Duodenal mucosa (tissue), 2 donors: ENCODE data around the gene LRCH1.

Experiments
- H3K27ac ChIP-seq: one replicate; pipeline ENCODE4 v1.7.0; 2013; ENCODE audit warnings: low read depth, low read length
- H3K27me3 ChIP-seq, 2 donors: one replicate each; pipeline ENCODE4 v1.7.0; 2013; ENCODE audit warnings: low read length in 2 of 2, control low read depth in 1 of 2; ENCODE audit not compliant: insufficient read depth in 2 of 2, control insufficient read depth in 1 of 2
- H3K36me3 ChIP-seq, 2 donors: one replicate each; pipeline ENCODE4 v1.7.0; 2013; ENCODE audit warnings: low read length in 2 of 2, control low read depth in 1 of 2; ENCODE audit not compliant: insufficient read depth in 2 of 2, control insufficient read depth in 1 of 2
- H3K4me1 ChIP-seq, 2 donors: one replicate each; pipeline ENCODE4 v1.7.0; 2013; ENCODE audit warnings: low read length in 2 of 2, control low read depth in 1 of 2; ENCODE audit not compliant: insufficient read depth in 2 of 2, control insufficient read depth in 1 of 2
- H3K4me3 ChIP-seq, 2 donors: one replicate each; pipeline ENCODE4 v1.7.0; 2013; ENCODE audit warnings: low read length in 2 of 2, low read depth in 1 of 2
- H3K9ac ChIP-seq, 2 donors: one replicate each; pipeline ENCODE4 v1.7.0; 2013; ENCODE audit warnings: low read length in 2 of 2, low read depth in 1 of 2
- H3K9me3 ChIP-seq, 2 donors: one replicate each; pipeline ENCODE4 v1.7.0; 2013; ENCODE audit warnings: low read length in 2 of 2, control low read depth in 1 of 2; ENCODE audit not compliant: control insufficient read depth in 1 of 2

LRCH1 gene

GRCh38 chr13:46531953-46532352 is 21.0 kb upstream of the LRCH1 start:
- H3K4me3 ChIP-seq, result no peak overlapping the region
- H3K27me3 ChIP-seq, result no peaks in the 10 kb centered on the region
- H3K36me3 ChIP-seq, result no peaks in the 10 kb centered on the region
- H3K4me1 ChIP-seq, result peaks cover 0 to 5% of the 10 kb centered on the region in 2 donors
- H3K9me3 ChIP-seq, result no peaks in the 10 kb centered on the region
- H3K27ac ChIP-seq, result no peak overlapping the region
- H3K9ac ChIP-seq, result no peak overlapping the region

- Histone ChIP-seq H3K4me3 (no peak overlapping the region), H3K4me1 (peaks cover 0 to 5% of the 10 kb centered on the region in 2 donors), H3K9me3 (no peaks in the 10 kb centered on the region), H3K9ac (no peak overlapping the region), H3K27ac (no peak overlapping the region), H3K36me3 (no peaks in the 10 kb centered on the region), H3K27me3 (no peaks in the 10 kb centered on the region)
Observed at GRCh38 chr13:46535002-46535401, 18.0 kb upstream of the LRCH1 start.

GRCh38 chr13:46535825-46536224 is 17.1 kb upstream of the LRCH1 start:
- no peaks in the 10 kb centered on the region for H3K36me3 ChIP-seq
- no peak overlapping the region for H3K9ac ChIP-seq
- no peak overlapping the region for H3K27ac ChIP-seq
- H3K9me3 ChIP-seq, result no peaks in the 10 kb centered on the region
- peaks cover 0 to 5% of the 10 kb centered on the region in 2 donors for H3K4me1 ChIP-seq
- no peak overlapping the region for H3K4me3 ChIP-seq
- H3K27me3 ChIP-seq, result no peaks in the 10 kb centered on the region

GRCh38 chr13:46536341-46536740 is 16.6 kb upstream of the LRCH1 start:
- Histone ChIP-seq H3K36me3 (no peaks in the 10 kb centered on the region), H3K4me3 (no peak overlapping the region), H3K27me3 (no peaks in the 10 kb centered on the region), H3K9ac (no peak overlapping the region), H3K4me1 (peaks cover 0 to 1% of the 10 kb centered on the region in 2 donors), H3K9me3 (no peaks in the 10 kb centered on the region), H3K27ac (no peak overlapping the region)

GRCh38 chr13:46539231-46539630 is 13.7 kb upstream of the LRCH1 start:
- Histone ChIP-seq H3K9ac (no peak overlapping the region), H3K27me3 (no peaks in the 10 kb centered on the region), H3K36me3 (no peaks in the 10 kb centered on the region), H3K4me1 (no peaks in the 10 kb centered on the region), H3K4me3 (no peak overlapping the region), H3K9me3 (no peaks in the 10 kb centered on the region), H3K27ac (no peak overlapping the region)

GRCh38 chr13:46541210-46541609 is 11.8 kb upstream of the LRCH1 start:
- no peaks in the 10 kb centered on the region for H3K36me3 ChIP-seq
- no peak overlapping the region for H3K9ac ChIP-seq
- no peaks in the 10 kb centered on the region for H3K9me3 ChIP-seq
- H3K4me3 ChIP-seq, result no peak overlapping the region
- H3K27me3 ChIP-seq, result no peaks in the 10 kb centered on the region
- no peak overlapping the region for H3K27ac ChIP-seq
- no peaks in the 10 kb centered on the region for H3K4me1 ChIP-seq

GRCh38 chr13:46542833-46543232 is 10.1 kb upstream of the LRCH1 start:
- Histone ChIP-seq H3K9me3 (no peaks in the 10 kb centered on the region), H3K9ac (no peak overlapping the region), H3K4me1 (no peaks in the 10 kb centered on the region), H3K36me3 (no peaks in the 10 kb centered on the region), H3K27me3 (no peaks in the 10 kb centered on the region), H3K4me3 (no peak overlapping the region), H3K27ac (no peak overlapping the region)

GRCh38 chr13:46543287-46543686 is 9.7 kb upstream of the LRCH1 start:
- Histone ChIP-seq H3K36me3 (no peaks in the 10 kb centered on the region), H3K27me3 (no peaks in the 10 kb centered on the region), H3K27ac (no peak overlapping the region), H3K4me1 (no peaks in the 10 kb centered on the region), H3K4me3 (no peak overlapping the region), H3K9me3 (no peaks in the 10 kb centered on the region), H3K9ac (no peak overlapping the region)

- Histone ChIP-seq H3K9me3 (no peaks in the 10 kb centered on the region), H3K36me3 (no peaks in the 10 kb centered on the region), H3K27me3 (no peaks in the 10 kb centered on the region), H3K9ac (no peak overlapping the region), H3K4me3 (no peak overlapping the region), H3K27ac (no peak overlapping the region), H3K4me1 (no peaks in the 10 kb centered on the region)
Observed at GRCh38 chr13:46544208-46544607, 8.8 kb upstream of the LRCH1 start.

GRCh38 chr13:46544811-46545210 is 8.2 kb upstream of the LRCH1 start:
- Histone ChIP-seq H3K9me3 (no peaks in the 10 kb centered on the region), H3K36me3 (no peaks in the 10 kb centered on the region), H3K4me3 (no peak overlapping the region), H3K9ac (no peak overlapping the region), H3K27me3 (no peaks in the 10 kb centered on the region), H3K27ac (no peak overlapping the region), H3K4me1 (no peaks in the 10 kb centered on the region)

- H3K9ac ChIP-seq, result no peak overlapping the region
- no peak overlapping the region for H3K4me3 ChIP-seq
- H3K27ac ChIP-seq, result no peak overlapping the region
- no peaks in the 10 kb centered on the region for H3K4me1 ChIP-seq
- H3K27me3 ChIP-seq, result no peaks in the 10 kb centered on the region
- no peaks in the 10 kb centered on the region for H3K36me3 ChIP-seq
- H3K9me3 ChIP-seq, result no peaks in the 10 kb centered on the region
Observed at GRCh38 chr13:46546084-46546768, 6.7 kb upstream of the LRCH1 start.
